K562 (cell line): ENCODE measurements around the gene PDLIM7. TPM values are rescaled to one million over a fixed set of nuclear protein-coding genes. Genes with fewer than 3 reads are reported as not detected.
A peak's percentile ranks its signal among the peaks of the same experiment; 100 is the strongest.

Experiments used
- CBX2 ChIP-seq: fragments of 200-600 bp; sonication (generic); IDR thresholded peaks from one replicate; pipeline ENCODE4 v1.6.1; 2012; ENCODE audit warnings: mild to moderate bottlenecking, low read length, inconsistent platforms; ENCODE audit not compliant: insufficient read depth, poor library complexity, severe bottlenecking
- CEBPB ChIP-seq: fragments of 450-650 bp; IDR thresholded peaks from 2 replicates; pipeline ENCODE4 v1.6.1; 2016; ENCODE audit warnings: missing genetic modification characterization, missing compliant biosample characterization
- COPS2 ChIP-seq: fragments of 450-650 bp; conservative IDR thresholded peaks from 2 replicates; pipeline ENCODE4 v1.6.1; 2016; ENCODE audit warnings: mild to moderate bottlenecking, moderate library complexity
- FOXK2 ChIP-seq, 2 experiments: fragments of 450-650 bp; IDR thresholded peaks in 1 of 2; conservative IDR thresholded peaks in 1 of 2; 2 replicates each; pipeline ENCODE4 v1.6.1; 2016; ENCODE audit warnings: low read depth in 2 of 2, mild to moderate bottlenecking in 1 of 2
- HNRNPK ChIP-seq: fragments of 200-400 bp; formaldehyde crosslinking; IDR thresholded peaks from one replicate; pipeline ENCODE4 v1.6.1; 2018; ENCODE audit warnings: mild to moderate bottlenecking, low read depth, low read length; ENCODE audit not compliant: poor library complexity, severe bottlenecking
- KLF10 ChIP-seq: fragments of 250-450 bp; sonication (Bioruptor Pico); IDR thresholded peaks from 2 replicates; pipeline ENCODE4 v1.6.1; 2021; ENCODE audit warnings: matching md5 sums
- NFYB ChIP-seq: IDR thresholded peaks from 2 replicates; pipeline ENCODE4 v1.6.1; 2011; ENCODE audit warnings: mild to moderate bottlenecking, moderate library complexity; ENCODE audit not compliant: insufficient read length; ENCODE audit errors: extremely low read depth
- PCBP2 ChIP-seq: fragments of 200-400 bp; formaldehyde crosslinking; IDR thresholded peaks from 2 replicates; pipeline ENCODE4 v1.6.1; 2018; ENCODE audit warnings: low read length, low read depth, mild to moderate bottlenecking, moderate library complexity; ENCODE audit not compliant: poor library complexity, severe bottlenecking
- PYGO2 ChIP-seq: fragments of 450-650 bp; IDR thresholded peaks from 2 replicates; pipeline ENCODE4 v1.6.1; 2016; ENCODE audit warnings: mild to moderate bottlenecking, missing genetic modification characterization, moderate library complexity, missing compliant biosample characterization
- RCOR1 ChIP-seq, 2 experiments: IDR thresholded peaks; 2 replicates each; pipeline ENCODE4 v1.6.1; 2012; ENCODE audit warnings: low read depth in 2 of 2, low read length in 2 of 2, borderline replicate concordance in 1 of 2, improper control_type of control experiment in 1 of 2
- RNF2 ChIP-seq: sonication (generic); IDR thresholded peaks from 2 replicates; pipeline ENCODE4 v1.6.1; 2016
- SAP30 ChIP-seq: fragments of 200-600 bp; sonication (generic); IDR thresholded peaks from 2 replicates; pipeline ENCODE4 v1.6.1; 2012; ENCODE audit warnings: borderline replicate concordance, low read depth, mild to moderate bottlenecking, moderate library complexity, low read length, control low read depth, inconsistent platforms; ENCODE audit not compliant: insufficient read depth, poor library complexity, severe bottlenecking
- XRCC5 ChIP-seq: fragments of 200-400 bp; formaldehyde crosslinking; IDR thresholded peaks from 2 replicates; pipeline ENCODE4 v1.6.1; 2017; ENCODE audit warnings: low read depth, mild to moderate bottlenecking, low read length
- YBX1 ChIP-seq: fragments of 450-650 bp; IDR thresholded peaks from 2 replicates; pipeline ENCODE4 v1.7.1; 2016; ENCODE audit warnings: mild to moderate bottlenecking
- ZNF431 ChIP-seq: sonication (generic); formaldehyde crosslinking; IDR thresholded peaks from 2 replicates; pipeline ENCODE4 v1.8.0; 2022; ENCODE audit warnings: mild to moderate bottlenecking, missing genetic modification reagents
- ZNF445 ChIP-seq: fragments of 250-450 bp; sonication (Bioruptor Pico); IDR thresholded peaks from 2 replicates; pipeline ENCODE4 v1.4.0; 2020; ENCODE audit warnings: low read depth, mild to moderate bottlenecking, moderate library complexity
- polyA plus RNA-seq, 8 experiments: library from polyadenylated mRNA; depleted of rRNA in 4 of 8; stranded (reverse) in 5 of 8; unstranded in 3 of 8; fragments of >200 nt; fragmentation: Nextera tagmentation in 2 of 8; fragmentation: Illumina TruSeq in 1 of 8; extraction: Ambion mirVana in 2 of 8; extraction: Trizol in 1 of 8; gene quantifications; 2 replicates each; pipeline versions ENCODE4 v1.2.1 to v1.2.3, GENCODE V29; 2011 to 2014; ENCODE audit warnings: inconsistent platforms in 1 of 8, missing spikeins in 1 of 8
- total RNA-seq, 7 experiments: library from RNA; depleted of rRNA in 6 of 7; stranded (reverse); fragments of >200 nt in 6 of 7; fragmentation: Illumina TruSeq in 2 of 7; extraction: Trizol in 2 of 7; gene quantifications; 2 replicates each; pipeline versions ENCODE4 v1.2.1 to v1.2.3, GENCODE V29; 2011 to 2021; ENCODE audit warnings: low replicate concordance in 1 of 7
- TF ChIP-seq, protein P1 (sequence below): fragments of 150-350 bp; IDR thresholded peaks from 2 replicates; pipeline ENCODE4 v1.6.1; 2014; ENCODE audit warnings: low read depth, mild to moderate bottlenecking, low read length, borderline replicate concordance
- TF ChIP-seq, protein P2 (sequence below): sonication (generic); IDR thresholded peaks from 2 replicates; pipeline ENCODE4 v1.6.1; 2016

Gene PDLIM7
- total and polyA plus RNA-seq, 9 of the 15 experiments (the other 6 are each of a cell fraction or from before 2014, with no cell fraction given), result 2.1 to 124 (median 32.6) TPM

DNA sequence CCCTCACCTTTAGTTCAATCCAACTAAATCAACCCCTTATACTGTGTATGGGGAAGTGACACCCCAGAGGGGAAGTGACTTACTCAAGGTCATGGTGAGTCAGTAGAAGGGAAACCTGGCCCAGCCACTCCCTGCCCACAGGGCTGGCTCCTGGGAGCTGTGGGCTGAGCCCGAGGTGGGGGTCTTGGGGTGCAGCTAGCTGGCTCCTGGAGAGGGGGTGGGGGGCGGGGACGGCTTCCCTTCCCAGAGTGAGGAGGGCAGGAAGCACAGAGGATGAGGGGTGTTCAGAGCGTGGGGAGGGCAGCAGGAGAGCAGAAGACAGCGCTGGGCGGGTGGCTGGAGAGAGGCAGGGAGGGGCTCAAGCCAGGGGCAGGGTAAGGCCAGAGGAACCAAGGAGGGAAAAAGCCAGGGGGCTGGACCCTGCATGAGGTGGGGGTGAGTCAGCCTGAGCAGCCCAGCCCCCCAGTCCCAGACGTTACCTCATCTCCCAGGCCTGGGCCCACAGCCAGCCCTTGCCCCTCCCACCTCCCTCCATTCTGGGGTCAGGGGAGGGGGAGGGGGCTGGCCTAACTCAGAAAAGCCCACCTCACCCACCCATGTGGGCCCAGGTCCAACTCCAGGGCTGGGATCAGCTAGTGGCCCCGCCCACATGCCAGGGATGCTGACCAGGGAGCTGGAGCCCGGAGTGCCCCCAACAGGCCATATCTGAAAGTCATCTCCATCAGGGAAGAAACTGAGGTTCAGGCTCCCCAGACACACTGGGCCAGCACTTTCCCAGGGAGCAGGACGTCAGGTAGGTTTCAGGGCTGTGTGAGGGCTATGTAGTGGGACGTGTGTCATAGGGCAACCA lies 2.8 kb downstream of the PDLIM7 start (continued):
- TF ChIP-seq, protein P1, sequence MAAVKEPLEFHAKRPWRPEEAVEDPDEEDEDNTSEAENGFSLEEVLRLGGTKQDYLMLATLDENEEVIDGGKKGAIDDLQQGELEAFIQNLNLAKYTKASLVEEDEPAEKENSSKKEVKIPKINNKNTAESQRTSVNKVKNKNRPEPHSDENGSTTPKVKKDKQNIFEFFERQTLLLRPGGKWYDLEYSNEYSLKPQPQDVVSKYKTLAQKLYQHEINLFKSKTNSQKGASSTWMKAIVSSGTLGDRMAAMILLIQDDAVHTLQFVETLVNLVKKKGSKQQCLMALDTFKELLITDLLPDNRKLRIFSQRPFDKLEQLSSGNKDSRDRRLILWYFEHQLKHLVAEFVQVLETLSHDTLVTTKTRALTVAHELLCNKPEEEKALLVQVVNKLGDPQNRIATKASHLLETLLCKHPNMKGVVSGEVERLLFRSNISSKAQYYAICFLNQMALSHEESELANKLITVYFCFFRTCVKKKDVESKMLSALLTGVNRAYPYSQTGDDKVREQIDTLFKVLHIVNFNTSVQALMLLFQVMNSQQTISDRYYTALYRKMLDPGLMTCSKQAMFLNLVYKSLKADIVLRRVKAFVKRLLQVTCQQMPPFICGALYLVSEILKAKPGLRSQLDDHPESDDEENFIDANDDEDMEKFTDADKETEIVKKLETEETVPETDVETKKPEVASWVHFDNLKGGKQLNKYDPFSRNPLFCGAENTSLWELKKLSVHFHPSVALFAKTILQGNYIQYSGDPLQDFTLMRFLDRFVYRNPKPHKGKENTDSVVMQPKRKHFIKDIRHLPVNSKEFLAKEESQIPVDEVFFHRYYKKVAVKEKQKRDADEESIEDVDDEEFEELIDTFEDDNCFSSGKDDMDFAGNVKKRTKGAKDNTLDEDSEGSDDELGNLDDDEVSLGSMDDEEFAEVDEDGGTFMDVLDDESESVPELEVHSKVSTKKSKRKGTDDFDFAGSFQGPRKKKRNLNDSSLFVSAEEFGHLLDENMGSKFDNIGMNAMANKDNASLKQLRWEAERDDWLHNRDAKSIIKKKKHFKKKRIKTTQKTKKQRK, result no peak
- no peak for TF ChIP-seq HNRNPK
- TF ChIP-seq COPS2, result no peak
- TF ChIP-seq NFYB, result no peak
- no peak for TF ChIP-seq KLF10
- TF ChIP-seq CBX2, result no peak
- no peak for TF ChIP-seq PYGO2 (tag)
- TF ChIP-seq FOXK2 (conservative IDR thresholded peaks at IDR 0.05 in 1 of 2, IDR thresholded peaks at IDR 0.05 in 1 of 2; ENCODE audit: low read depth in 2 of 2), result no peak
- no peak for TF ChIP-seq SAP30
- no peak for TF ChIP-seq YBX1
- TF ChIP-seq CEBPB (tag), result no peak
- TF ChIP-seq ZNF431 (CRISPR knock-in tag), result no peak
- no peak for TF ChIP-seq PCBP2
- no peak for TF ChIP-seq ZNF445 (CRISPR knock-in tag)
- 0 out of 4 replicates have a peak, but pooled peaks of 1 of the 2 experiments have one; percentile 5 for TF ChIP-seq RCOR1 (IDR thresholded peaks at IDR 0.05; ENCODE audit: borderline replicate concordance in 1 of 2, low read depth in 2 of 2, low read length in 2 of 2)
- TF ChIP-seq, protein P2, sequence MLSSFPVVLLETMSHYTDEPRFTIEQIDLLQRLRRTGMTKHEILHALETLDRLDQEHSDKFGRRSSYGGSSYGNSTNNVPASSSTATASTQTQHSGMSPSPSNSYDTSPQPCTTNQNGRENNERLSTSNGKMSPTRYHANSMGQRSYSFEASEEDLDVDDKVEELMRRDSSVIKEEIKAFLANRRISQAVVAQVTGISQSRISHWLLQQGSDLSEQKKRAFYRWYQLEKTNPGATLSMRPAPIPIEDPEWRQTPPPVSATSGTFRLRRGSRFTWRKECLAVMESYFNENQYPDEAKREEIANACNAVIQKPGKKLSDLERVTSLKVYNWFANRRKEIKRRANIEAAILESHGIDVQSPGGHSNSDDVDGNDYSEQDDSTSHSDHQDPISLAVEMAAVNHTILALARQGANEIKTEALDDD, result no peak
- 0 out of 2 replicates have a peak, but pooled peaks have one; percentile 28 for TF ChIP-seq XRCC5
- no peak for TF ChIP-seq RNF2
- TF ChIP-seq, all 486 proteins: peak for 42
